Tibial nerve (tissue), 4 donors: ENCODE results near the gene DLX2.

ENCODE experiments used
- EP300 ChIP-seq, 2 donors: sonication (generic); formaldehyde crosslinking; IDR thresholded peaks; one replicate each; pipeline ENCODE4 v1.6.1; 2017; ENCODE audit warnings: antibody characterized with exemption in 2 of 2, mild to moderate bottlenecking in 1 of 2
- TF ChIP-seq, protein P1 (sequence below), 5 experiments: fragments of 200-600 bp in 3 of 5; fragments of 450-650 bp in 2 of 5; sonication (generic) in 3 of 5; IDR thresholded peaks; one replicate each; pipeline ENCODE4 v1.5.1; 2016 to 2019; ENCODE audit warnings: antibody characterized with exemption in 5 of 5, mild to moderate bottlenecking in 3 of 5, moderate library complexity in 2 of 5

DNA sequence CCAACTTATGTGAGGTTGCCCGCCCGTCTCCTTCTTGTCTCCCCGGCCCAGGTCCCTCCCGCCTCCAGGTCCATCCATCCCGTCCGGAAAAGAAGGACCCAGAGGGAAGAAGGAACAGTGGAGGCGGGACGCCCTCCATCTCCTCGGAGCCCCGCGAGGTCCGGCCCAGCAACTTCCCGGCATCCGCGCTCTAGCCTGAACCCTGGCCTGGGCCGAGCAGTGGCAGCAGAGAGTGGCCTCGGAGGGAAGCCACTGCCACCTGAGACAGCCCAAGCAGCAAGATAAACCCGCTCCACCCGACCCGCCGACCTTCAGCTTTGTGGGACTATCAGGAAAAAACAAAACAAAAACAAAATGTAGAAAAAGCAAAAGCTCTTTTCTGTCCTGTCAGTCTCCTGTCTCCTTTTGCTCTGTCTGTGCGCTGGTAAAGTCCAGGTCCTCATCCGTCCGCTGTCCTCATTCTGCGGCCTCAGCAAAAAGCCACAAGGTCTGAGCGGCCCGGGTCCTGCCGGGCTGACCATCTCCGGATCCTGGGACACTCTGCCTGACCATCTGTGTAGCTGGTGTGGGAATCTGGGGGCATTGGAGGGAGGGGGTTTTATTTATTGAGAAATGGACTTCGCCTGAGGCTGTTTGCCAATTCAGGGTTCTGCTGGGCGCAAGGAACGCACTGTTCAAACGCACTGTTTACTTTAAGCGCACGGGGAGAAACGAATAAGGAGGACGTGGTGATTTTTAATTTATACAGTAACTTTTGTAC is 14.3 kb downstream of the DLX2 start:
- TF ChIP-seq EP300 (IDR thresholded peaks at IDR 0.05): no peak
- TF ChIP-seq, protein P1, sequence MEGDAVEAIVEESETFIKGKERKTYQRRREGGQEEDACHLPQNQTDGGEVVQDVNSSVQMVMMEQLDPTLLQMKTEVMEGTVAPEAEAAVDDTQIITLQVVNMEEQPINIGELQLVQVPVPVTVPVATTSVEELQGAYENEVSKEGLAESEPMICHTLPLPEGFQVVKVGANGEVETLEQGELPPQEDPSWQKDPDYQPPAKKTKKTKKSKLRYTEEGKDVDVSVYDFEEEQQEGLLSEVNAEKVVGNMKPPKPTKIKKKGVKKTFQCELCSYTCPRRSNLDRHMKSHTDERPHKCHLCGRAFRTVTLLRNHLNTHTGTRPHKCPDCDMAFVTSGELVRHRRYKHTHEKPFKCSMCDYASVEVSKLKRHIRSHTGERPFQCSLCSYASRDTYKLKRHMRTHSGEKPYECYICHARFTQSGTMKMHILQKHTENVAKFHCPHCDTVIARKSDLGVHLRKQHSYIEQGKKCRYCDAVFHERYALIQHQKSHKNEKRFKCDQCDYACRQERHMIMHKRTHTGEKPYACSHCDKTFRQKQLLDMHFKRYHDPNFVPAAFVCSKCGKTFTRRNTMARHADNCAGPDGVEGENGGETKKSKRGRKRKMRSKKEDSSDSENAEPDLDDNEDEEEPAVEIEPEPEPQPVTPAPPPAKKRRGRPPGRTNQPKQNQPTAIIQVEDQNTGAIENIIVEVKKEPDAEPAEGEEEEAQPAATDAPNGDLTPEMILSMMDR (IDR thresholded peaks at IDR 0.05): no peak
